ENCODE measurements around the gene ATP5F1E.
"Not testable (repeated sequence)": the region's sequence is repeated elsewhere in the genome, so short reads cannot be mapped to it uniquely, and the experiment has no call there.

Gene ATP5F1E

GRCh38 chr20:58987790-58988564 is 44.2 kb downstream of the ATP5F1E start:
- DNase-seq, result no peak

- no peak for DNase-seq
These were observed 45.1 kb downstream of the ATP5F1E start for GRCh38 chr20:58986968-58987517.

GRCh38 chr20:58986286-58986967 is 45.7 kb downstream of the ATP5F1E start:
- no peak for DNase-seq

GRCh38 chr20:58985656-58986055 is 46.5 kb downstream of the ATP5F1E start:
- DNase-seq, result no peak

GRCh38 chr20:58984691-58985090 is 47.4 kb downstream of the ATP5F1E start:
- DNase-seq, result no peak

- DNase-seq, result not testable (repeated sequence)
These were observed 49.0 kb downstream of the ATP5F1E start for GRCh38 chr20:58983115-58983468.

GRCh38 chr20:58982406-58983114 is 49.6 kb downstream of the ATP5F1E start:
- DNase-seq, result no peak

GRCh38 chr20:58981628-58982364 is 50.3 kb downstream of the ATP5F1E start:
- DNase-seq, result no peak

- peak; percentile 47 for DNase-seq
These were observed 51.2 kb downstream of the ATP5F1E start, which contains the start of gene NELFCD for GRCh38 chr20:58980711-58981627. Gene NELFCD, plus strand, starts transcription at chr20:58981256. Its CDS starts 54 bp downstream, at chr20:58981310.

- no peak for DNase-seq
These were observed 53.6 kb downstream of the ATP5F1E start for GRCh38 chr20:58978351-58979190.

GRCh38 chr20:58976061-58976730 is 55.9 kb downstream of the ATP5F1E start:
- DNase-seq, result no peak

All from NCI-H748 treated with DMSO at 0.1 percent for 48 hours (cell line).